ENCODE data around the gene ABLIM3. TPM values are rescaled to one million over a fixed set of nuclear protein-coding genes. Genes with fewer than 3 reads are reported as not detected.
A peak's percentile ranks its signal among the peaks of the same experiment; 100 is the strongest.

Gene ABLIM3
- total RNA-seq, 1 experiment from 2014 or later: 12.9 TPM

DNA sequence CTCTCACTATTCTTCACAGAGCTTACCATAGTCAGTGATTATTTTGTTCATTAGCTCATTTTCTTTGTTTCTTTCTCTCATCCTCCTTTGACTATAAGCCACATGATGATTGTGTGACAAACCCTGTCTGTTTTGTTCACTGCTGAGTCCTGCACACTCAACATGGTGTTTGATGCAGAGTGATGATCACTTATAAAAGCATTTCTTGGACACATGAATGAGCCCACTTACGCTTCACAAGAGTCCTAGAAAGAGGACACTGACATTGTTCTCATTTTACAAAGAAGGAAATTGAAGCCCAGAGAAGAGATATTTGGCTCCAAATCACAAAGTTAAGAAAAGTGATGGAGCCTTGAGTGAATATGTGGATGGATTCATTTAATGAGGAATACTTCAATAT, 13.4 kb downstream of the ABLIM3 start:
- Histone ChIP-seq H3K9me3 (ENCODE audit: control insufficient read depth, insufficient read depth, low read depth, low read length) (no peaks in the 10 kb centered on the region), H3K4me1 (ENCODE audit: control insufficient read depth, insufficient read depth, low read length) (peaks cover 43% of the 10 kb centered on the region), H3K4me3 (ENCODE audit: low read depth in 2 of 2, low read length in 2 of 2) (no peak overlapping the region), H3K36me3 (ENCODE audit: control insufficient read depth, insufficient read depth, low read length) (no peaks in the 10 kb centered on the region), H3K27me3 (ENCODE audit: control insufficient read depth, insufficient read depth, low read length) (no peaks in the 10 kb centered on the region), H3K27ac (ENCODE audit: low read length) (peak overlapping the region; percentile 85)
- no peak for ATAC-seq
- no TSS peak for BruUV-seq (replicated peaks)
- intact Hi-C loops (cut with micrococcal nuclease; ENCODE audit: unreplicated experiment) (no loop called here), in situ Hi-C loops (cut with HindIII; ENCODE audit: low pct_unique_long_range_greater_than_20kb, low sequenced_read_pairs) (no loop called here)
- TF ChIP-seq POLR2AphosphoS5 (IDR thresholded peaks at IDR 0.05; ENCODE audit: low read depth, low read length): no peak
- TF ChIP-seq TCF7L2 (IDR thresholded peaks at IDR 0.05; ENCODE audit: low read depth, low read length): no peak
- TF ChIP-seq, protein P1, sequence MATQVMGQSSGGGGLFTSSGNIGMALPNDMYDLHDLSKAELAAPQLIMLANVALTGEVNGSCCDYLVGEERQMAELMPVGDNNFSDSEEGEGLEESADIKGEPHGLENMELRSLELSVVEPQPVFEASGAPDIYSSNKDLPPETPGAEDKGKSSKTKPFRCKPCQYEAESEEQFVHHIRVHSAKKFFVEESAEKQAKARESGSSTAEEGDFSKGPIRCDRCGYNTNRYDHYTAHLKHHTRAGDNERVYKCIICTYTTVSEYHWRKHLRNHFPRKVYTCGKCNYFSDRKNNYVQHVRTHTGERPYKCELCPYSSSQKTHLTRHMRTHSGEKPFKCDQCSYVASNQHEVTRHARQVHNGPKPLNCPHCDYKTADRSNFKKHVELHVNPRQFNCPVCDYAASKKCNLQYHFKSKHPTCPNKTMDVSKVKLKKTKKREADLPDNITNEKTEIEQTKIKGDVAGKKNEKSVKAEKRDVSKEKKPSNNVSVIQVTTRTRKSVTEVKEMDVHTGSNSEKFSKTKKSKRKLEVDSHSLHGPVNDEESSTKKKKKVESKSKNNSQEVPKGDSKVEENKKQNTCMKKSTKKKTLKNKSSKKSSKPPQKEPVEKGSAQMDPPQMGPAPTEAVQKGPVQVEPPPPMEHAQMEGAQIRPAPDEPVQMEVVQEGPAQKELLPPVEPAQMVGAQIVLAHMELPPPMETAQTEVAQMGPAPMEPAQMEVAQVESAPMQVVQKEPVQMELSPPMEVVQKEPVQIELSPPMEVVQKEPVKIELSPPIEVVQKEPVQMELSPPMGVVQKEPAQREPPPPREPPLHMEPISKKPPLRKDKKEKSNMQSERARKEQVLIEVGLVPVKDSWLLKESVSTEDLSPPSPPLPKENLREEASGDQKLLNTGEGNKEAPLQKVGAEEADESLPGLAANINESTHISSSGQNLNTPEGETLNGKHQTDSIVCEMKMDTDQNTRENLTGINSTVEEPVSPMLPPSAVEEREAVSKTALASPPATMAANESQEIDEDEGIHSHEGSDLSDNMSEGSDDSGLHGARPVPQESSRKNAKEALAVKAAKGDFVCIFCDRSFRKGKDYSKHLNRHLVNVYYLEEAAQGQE (IDR thresholded peaks at IDR 0.05; ENCODE audit: insufficient read depth in 1 of 2, low read depth in 2 of 2, low read length in 1 of 2): no peak
- TF ChIP-seq SIN3A (IDR thresholded peaks at IDR 0.05; ENCODE audit: borderline replicate concordance, insufficient read depth, low read depth, low read length): no peak
- TF ChIP-seq, protein P2, sequence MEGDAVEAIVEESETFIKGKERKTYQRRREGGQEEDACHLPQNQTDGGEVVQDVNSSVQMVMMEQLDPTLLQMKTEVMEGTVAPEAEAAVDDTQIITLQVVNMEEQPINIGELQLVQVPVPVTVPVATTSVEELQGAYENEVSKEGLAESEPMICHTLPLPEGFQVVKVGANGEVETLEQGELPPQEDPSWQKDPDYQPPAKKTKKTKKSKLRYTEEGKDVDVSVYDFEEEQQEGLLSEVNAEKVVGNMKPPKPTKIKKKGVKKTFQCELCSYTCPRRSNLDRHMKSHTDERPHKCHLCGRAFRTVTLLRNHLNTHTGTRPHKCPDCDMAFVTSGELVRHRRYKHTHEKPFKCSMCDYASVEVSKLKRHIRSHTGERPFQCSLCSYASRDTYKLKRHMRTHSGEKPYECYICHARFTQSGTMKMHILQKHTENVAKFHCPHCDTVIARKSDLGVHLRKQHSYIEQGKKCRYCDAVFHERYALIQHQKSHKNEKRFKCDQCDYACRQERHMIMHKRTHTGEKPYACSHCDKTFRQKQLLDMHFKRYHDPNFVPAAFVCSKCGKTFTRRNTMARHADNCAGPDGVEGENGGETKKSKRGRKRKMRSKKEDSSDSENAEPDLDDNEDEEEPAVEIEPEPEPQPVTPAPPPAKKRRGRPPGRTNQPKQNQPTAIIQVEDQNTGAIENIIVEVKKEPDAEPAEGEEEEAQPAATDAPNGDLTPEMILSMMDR (IDR thresholded peaks at IDR 0.05): no peak
- POLR2A ChIA-PET: no interaction called here
- DNase-seq (ENCODE audit: low read depth, low spot score): no peak
- CTCF ChIA-PET: no interaction called here

DNA sequence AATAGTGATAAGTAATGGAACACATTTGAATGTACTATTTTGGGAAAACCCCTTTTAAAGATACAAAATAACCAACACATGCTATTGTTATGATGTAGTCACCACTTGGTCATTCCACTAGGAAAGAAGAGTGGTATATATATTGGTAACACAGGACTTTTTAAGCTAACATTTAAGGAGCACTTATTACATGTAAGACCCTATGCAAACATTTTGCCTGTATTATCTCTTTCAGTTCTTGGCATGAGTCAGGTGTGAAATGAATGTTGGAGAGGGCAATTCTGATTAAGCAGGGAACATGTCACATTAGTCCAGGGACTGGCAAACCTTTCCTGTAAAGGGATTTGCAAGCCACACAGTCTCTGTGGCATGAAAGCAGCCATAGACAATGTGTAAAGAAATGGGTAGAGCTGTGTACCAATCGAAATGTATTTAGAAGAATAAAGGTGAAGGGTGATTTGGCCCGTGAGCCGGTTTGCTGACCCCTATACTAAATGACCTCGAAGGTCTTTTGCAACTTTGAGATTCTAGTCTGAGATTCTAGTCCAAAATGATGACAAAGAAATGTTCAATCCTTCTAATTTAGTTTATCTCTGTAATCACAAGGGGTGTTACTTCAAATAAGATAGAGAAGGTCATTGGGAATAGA, 15.3 kb downstream of the ABLIM3 start:
- CTCF ChIA-PET: no interaction called here
- no peak for DNase-seq (ENCODE audit: low read depth, low spot score)
- Histone ChIP-seq H3K27me3 (ENCODE audit: control insufficient read depth, insufficient read depth, low read length) (no peaks in the 10 kb centered on the region), H3K9me3 (ENCODE audit: control insufficient read depth, insufficient read depth, low read depth, low read length) (no peaks in the 10 kb centered on the region), H3K4me1 (ENCODE audit: control insufficient read depth, insufficient read depth, low read length) (peaks cover 32% of the 10 kb centered on the region), H3K4me3 (ENCODE audit: low read depth in 2 of 2, low read length in 2 of 2) (no peak overlapping the region), H3K36me3 (ENCODE audit: control insufficient read depth, insufficient read depth, low read length) (no peaks in the 10 kb centered on the region), H3K27ac (ENCODE audit: low read length) (no peak overlapping the region)
- POLR2A ChIA-PET: no interaction called here
- intact Hi-C loops (cut with micrococcal nuclease; ENCODE audit: unreplicated experiment): no loop called here
- no TSS peak for BruUV-seq (replicated peaks)
- no peak for ATAC-seq
- TF ChIP-seq SIN3A (IDR thresholded peaks at IDR 0.05; ENCODE audit: borderline replicate concordance, insufficient read depth, low read depth, low read length): no peak
- TF ChIP-seq, protein P2 (IDR thresholded peaks at IDR 0.05): no peak
- TF ChIP-seq POLR2AphosphoS5 (IDR thresholded peaks at IDR 0.05; ENCODE audit: low read depth, low read length): no peak
- no peak for TF ChIP-seq TCF7L2 (IDR thresholded peaks at IDR 0.05; ENCODE audit: low read depth, low read length)
- TF ChIP-seq, protein P1 (IDR thresholded peaks at IDR 0.05; ENCODE audit: insufficient read depth in 1 of 2, low read depth in 2 of 2, low read length in 1 of 2): no peak
- in situ Hi-C loops (cut with HindIII; ENCODE audit: low pct_unique_long_range_greater_than_20kb, low sequenced_read_pairs): no loop called here

Measured in Panc1 (cell line).